Calu3 (cell line): Measurements from ENCODE around the gene IQSEC3. TPM values are rescaled to one million over a fixed set of nuclear protein-coding genes. Genes with fewer than 3 reads are reported as not detected.

Source experiments
- BruUV-seq: library from RNA; stranded (reverse); fragments of 400-500 nt; replicated peaks from 2 replicates; lab custom pipeline; 2021; lab: Mats Ljungman, UMichigan
- CTCF ChIA-PET: fragments of 300-600 bp; sonication (Branson Sonifier 250); formaldehyde crosslinking; loops from one replicate; lab custom pipeline; 2022; ENCODE audit warnings: antibody characterized with exemption; lab: Charles Lee
- DNase-seq: peaks from one replicate; pipeline ENCODE4 v3.0.0; 2022
- H3K27ac Mint-ChIP-seq: one replicate; pipeline ENCODE4 v1.8.0; 2022; ENCODE audit warnings: mixed read lengths; ENCODE audit not compliant: unreplicated experiment
- H3K27me3 Mint-ChIP-seq: one replicate; pipeline ENCODE4 v1.8.0; 2022; ENCODE audit warnings: mixed read lengths; ENCODE audit not compliant: unreplicated experiment
- H3K36me3 Mint-ChIP-seq: one replicate; pipeline ENCODE4 v1.8.0; 2022; ENCODE audit warnings: mild to moderate bottlenecking, moderate library complexity, mixed read lengths; ENCODE audit not compliant: insufficient read depth, unreplicated experiment
- H3K4me1 Mint-ChIP-seq: one replicate; pipeline ENCODE4 v1.8.0; 2022; ENCODE audit warnings: mild to moderate bottlenecking, low read depth, mixed read lengths; ENCODE audit not compliant: unreplicated experiment
- H3K4me3 Mint-ChIP-seq: one replicate; pipeline ENCODE4 v1.8.0; 2022; ENCODE audit warnings: mild to moderate bottlenecking, low read depth, moderate library complexity, mixed read lengths; ENCODE audit not compliant: unreplicated experiment
- H3K9me3 Mint-ChIP-seq: one replicate; pipeline ENCODE4 v1.8.0; 2022; ENCODE audit warnings: low read depth, mixed read lengths; ENCODE audit not compliant: unreplicated experiment
- intact Hi-C: fragments of 100-400 bp; cut with micrococcal nuclease; formaldehyde crosslinking; loops from one replicate; pipeline ENCODE4 v1.10.0; 2022; ENCODE audit not compliant: unreplicated experiment
- total RNA-seq: library from RNA; stranded (reverse); gene quantifications from 2 replicates; pipeline ENCODE4 v1.2.3, GENCODE V29; 2022
- TF ChIP-seq, protein P1 (sequence below): fragments of 200-600 bp; IDR thresholded peaks from one replicate; pipeline ENCODE4 v1.8.0; 2022; ENCODE audit warnings: antibody characterized with exemption; ENCODE audit not compliant: unreplicated experiment

IQSEC3 gene
- total RNA-seq, 1 experiment from 2014 or later, result not detected

- intact Hi-C loops, result no loop called here
- no peak overlapping the region for H3K27ac Mint-ChIP-seq
- H3K27me3 Mint-ChIP-seq, result peaks cover 51% of the 10 kb centered on the region
- peaks cover 21% of the 10 kb centered on the region for H3K4me1 Mint-ChIP-seq
- peaks cover 5% of the 10 kb centered on the region for H3K36me3 Mint-ChIP-seq
- TF ChIP-seq, protein P1, sequence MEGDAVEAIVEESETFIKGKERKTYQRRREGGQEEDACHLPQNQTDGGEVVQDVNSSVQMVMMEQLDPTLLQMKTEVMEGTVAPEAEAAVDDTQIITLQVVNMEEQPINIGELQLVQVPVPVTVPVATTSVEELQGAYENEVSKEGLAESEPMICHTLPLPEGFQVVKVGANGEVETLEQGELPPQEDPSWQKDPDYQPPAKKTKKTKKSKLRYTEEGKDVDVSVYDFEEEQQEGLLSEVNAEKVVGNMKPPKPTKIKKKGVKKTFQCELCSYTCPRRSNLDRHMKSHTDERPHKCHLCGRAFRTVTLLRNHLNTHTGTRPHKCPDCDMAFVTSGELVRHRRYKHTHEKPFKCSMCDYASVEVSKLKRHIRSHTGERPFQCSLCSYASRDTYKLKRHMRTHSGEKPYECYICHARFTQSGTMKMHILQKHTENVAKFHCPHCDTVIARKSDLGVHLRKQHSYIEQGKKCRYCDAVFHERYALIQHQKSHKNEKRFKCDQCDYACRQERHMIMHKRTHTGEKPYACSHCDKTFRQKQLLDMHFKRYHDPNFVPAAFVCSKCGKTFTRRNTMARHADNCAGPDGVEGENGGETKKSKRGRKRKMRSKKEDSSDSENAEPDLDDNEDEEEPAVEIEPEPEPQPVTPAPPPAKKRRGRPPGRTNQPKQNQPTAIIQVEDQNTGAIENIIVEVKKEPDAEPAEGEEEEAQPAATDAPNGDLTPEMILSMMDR, result no peak
- no peak for DNase-seq
- CTCF ChIA-PET, result no interaction called here
- no TSS peak for BruUV-seq
- H3K4me3 Mint-ChIP-seq, result no peak overlapping the region
- H3K9me3 Mint-ChIP-seq, result no peaks in the 10 kb centered on the region
Observed at GRCh38 chr12:102879-103168, 36.3 kb downstream of the IQSEC3 start.

GRCh38 chr12:103169-103981 lies 36.8 kb downstream of the IQSEC3 start:
- Mint-ChIP-seq H3K4me1 (peaks cover 19% of the 10 kb centered on the region), H3K9me3 (no peaks in the 10 kb centered on the region), H3K27me3 (peaks cover 45% of the 10 kb centered on the region), H3K27ac (no peak overlapping the region), H3K4me3 (no peak overlapping the region), H3K36me3 (peaks cover 5% of the 10 kb centered on the region)
- no TSS peak for BruUV-seq
- no peak for DNase-seq
- intact Hi-C loops, result no loop called here
- CTCF ChIA-PET, result no interaction called here
- TF ChIP-seq, protein P1, result no peak

GRCh38 chr12:104551-105081 lies 38.0 kb downstream of the IQSEC3 start:
- Mint-ChIP-seq H3K4me1 (peaks cover 7% of the 10 kb centered on the region), H3K27me3 (peaks cover 40% of the 10 kb centered on the region), H3K4me3 (no peak overlapping the region), H3K27ac (no peak overlapping the region), H3K9me3 (no peaks in the 10 kb centered on the region), H3K36me3 (peaks cover 5% of the 10 kb centered on the region)
- TF ChIP-seq, protein P1, result no peak
- no peak for DNase-seq
- intact Hi-C loops, result no loop called here
- BruUV-seq, result no TSS peak
- CTCF ChIA-PET, result no interaction called here

- no TSS peak for BruUV-seq
Observed at GRCh38 chr12:105696-106095, 39.1 kb downstream of the IQSEC3 start.

More at GRCh38 chr12:105696-106095, 39.1 kb downstream of the IQSEC3 start:
- intact Hi-C loops, result no loop called here
- TF ChIP-seq, protein P1, result no peak
- DNase-seq, result no peak
- Mint-ChIP-seq H3K4me1 (peaks cover 6% of the 10 kb centered on the region), H3K4me3 (no peak overlapping the region), H3K36me3 (no peaks in the 10 kb centered on the region), H3K9me3 (no peaks in the 10 kb centered on the region), H3K27ac (no peak overlapping the region), H3K27me3 (peaks cover 40% of the 10 kb centered on the region)
- CTCF ChIA-PET, result no interaction called here
